NK-92 (cell line): ENCODE data around the gene TRABD2B.

Experiments
- DNase-seq: peaks from one replicate; lab custom pipeline; 2025; ENCODE audit not compliant: unreplicated experiment; lab: John Stamatoyannopoulos, UW

The TRABD2B gene

DNA sequence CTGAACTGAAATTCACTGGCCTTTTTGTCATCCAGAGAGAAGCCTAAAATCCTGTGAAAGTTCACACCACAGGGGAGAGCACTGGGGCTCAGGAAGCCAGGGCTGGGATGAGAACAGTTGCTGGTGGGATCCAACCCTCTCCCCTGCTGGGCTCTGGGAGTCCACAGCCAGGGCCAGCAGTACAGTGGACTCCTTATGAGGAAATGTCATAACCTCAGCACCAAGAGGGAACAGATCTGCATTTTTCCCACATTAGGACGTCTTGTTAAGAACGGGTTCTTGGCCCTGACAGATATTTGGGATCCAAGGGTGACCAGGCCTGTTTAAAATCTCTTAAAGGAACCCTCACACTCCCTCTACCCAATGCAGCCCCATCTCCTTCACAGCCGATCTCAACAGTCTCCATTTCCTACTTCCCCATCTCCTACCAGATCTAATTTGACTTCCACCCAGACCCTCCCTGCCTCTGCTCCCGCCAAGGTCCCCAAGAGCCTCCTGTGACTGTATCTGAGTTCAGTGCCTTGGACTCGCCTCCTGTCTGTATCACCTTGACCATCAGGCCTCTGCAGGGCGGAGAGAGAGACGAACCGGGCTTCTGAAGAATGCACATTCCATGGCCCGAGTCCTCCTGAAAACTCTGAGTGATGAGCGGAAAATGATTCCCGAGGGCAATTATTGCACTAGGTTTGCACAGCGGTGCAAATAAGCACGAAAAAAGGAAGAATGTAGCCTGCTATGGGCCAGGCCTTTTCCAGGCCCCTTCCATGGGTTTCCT is 159.9 kb downstream of the TRABD2B start:
- DNase-seq, result no peak

DNA sequence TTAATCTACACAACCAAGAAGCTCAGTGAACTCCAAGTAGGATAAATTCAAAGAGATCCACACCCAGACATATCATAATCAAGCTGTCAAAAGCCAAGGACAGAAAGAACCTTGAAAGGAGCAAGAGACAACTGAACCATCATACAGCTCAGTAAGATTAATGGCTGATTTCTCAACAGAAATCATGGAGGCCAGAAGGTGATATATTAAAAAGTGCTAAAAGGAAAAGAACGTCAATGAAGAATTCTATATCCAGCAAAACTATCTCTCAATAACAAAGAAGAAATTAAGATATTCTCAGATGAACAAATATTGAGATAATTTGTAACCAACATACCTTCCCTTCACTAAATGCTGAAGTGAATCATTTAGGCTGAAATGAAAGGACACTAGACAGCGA is 161.8 kb downstream of the TRABD2B start:
- no peak for DNase-seq

DNA sequence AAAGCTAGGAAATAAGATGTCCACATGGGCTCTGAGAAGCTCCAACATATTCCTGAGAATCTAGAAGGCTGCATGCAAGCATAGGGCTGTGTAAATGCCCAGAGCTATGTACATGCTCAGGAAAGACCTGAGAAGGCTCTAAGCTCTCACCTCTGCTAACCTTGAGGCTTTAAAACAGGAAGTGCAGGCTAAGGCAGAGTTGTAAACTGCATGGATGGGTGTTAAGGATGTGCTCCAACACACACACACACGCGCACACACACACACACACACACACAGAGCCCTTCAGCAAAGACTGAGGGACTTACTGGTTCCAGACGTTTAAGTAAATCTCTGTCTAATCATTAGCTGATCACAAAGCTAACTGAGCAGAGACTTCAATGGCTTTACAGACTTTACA is 162.9 kb downstream of the TRABD2B start:
- DNase-seq, result no peak

DNA sequence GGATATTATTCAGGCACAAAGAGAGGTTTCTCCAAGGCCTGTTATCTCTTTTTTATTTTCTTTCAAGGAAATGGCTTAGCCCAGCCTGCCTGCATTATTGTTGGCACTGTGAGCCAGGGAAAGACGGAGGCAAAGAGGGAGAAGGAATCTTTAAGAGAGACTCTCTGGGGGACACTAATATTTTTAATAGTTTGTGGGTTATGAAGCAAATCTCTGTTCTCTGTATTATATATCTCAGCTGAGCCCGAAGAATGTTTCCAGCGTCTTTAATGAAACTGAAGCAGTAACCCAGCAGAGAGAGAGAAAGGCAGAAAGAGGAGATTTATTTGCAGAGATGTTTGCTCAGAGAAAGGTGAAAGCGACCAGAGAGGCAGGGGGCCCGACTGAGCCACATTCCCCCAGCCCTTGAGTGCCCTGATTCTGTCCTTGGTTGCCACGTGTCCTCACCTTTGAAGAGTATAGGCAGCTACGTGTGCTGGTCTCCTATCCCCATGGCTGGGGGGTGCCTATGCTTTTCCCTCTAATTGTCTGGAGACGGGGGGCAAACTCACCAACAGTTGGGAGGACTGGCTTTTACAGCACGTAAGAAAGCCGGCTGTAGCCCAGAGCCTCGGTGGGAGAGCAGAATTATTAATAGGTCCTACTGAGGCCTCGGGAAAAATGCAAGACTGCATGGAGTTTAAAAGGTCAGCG is 166.4 kb downstream of the TRABD2B start:
- DNase-seq, result no peak

DNA sequence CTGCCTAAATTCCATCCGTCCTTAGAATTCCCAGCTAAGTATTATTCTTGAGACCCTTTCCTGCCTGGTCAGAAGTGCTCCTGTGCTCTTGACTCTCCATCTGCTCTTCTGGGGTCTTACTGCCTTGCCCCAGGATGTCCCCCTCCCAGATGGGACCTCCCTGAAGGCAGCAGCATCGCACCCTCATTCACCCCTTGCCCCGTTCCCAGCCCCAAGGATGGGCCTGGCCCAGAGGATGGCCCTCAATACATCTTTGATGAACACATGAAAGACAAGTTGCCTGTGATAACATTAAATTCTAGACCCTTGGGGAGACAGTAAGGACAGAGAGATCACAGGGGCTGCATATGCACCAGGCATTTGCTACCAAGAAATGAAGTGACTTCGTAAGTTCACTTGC is 167.2 kb downstream of the TRABD2B start:
- DNase-seq, result no peak

DNA sequence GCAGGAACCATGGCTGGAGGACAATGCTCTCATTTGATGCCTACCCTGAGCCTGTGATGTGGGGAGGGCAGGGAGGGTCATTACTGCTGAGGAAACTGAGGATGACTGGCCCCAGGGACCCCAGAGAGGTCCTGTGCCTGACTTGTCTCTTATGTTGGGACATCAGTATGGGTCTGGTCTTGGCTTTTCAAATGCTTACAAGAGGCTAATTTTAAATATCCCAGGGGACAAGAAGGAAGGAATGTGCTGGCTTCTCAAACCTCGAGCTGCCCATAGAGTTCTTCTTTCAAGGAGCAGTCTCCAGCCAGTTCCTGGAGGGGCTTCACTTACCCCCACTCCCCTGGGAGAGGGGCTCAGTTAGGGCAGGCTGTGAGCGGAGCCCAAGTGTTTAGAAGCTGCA is 168.2 kb downstream of the TRABD2B start:
- no peak for DNase-seq

DNA sequence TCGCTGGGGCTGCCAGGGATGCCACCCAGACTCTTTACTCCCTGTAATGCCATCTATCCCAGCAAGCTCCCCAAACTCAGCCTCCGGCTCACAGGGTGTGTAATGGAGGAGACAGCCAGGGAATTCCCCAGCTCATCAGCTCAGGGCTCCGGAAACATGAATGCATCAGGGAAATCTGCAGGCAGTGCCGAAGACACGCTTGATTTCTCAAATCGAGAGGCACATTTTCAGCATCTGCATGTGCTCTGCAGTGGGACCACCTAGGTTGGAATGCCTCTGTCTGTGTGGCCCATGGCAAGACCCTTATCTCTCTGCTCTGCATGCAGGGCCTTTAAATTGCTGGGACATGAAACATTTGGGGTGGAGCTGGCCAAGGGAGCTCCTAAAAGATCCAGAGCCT is 170.1 kb downstream of the TRABD2B start:
- DNase-seq, result no peak

DNA sequence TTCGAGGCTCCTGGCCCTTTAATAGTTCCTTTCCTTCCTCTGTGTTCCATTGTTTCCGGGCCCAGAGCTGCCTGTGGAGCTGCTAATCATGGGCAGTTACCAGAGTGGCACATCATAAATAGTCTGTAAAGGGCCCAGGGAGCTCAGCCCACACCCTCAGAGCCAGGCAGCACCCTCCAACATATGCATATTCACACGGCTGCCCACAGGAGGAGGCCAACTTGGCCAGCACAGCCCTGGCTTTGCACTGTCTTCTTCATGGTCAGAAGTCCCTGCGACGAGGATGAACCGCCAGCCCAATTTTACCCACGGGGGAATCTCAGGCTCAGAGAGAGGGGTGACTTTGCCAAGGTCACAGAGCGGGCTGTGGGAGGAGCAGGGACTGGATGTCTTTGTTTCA is 172.5 kb downstream of the TRABD2B start:
- no peak for DNase-seq

DNA sequence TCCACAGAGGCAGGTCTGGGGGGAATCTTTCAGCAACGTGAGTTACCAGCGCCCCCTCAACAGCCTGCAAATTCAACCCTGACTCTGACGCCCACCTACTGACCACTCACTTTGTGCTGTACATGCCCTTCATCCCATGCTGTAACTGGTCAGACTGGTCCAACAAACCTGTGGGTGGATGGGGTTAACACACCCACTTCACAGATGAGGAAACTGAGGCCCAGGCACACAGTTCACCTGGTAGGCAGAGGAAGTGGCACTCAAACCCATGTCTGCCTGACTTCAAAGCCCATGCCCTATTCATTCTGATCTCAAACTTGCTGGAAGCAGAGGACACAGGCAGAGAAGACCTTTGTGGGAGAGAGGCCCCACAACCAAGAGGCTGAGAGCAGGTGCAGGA is 172.9 kb downstream of the TRABD2B start:
- DNase-seq, result no peak

DNA sequence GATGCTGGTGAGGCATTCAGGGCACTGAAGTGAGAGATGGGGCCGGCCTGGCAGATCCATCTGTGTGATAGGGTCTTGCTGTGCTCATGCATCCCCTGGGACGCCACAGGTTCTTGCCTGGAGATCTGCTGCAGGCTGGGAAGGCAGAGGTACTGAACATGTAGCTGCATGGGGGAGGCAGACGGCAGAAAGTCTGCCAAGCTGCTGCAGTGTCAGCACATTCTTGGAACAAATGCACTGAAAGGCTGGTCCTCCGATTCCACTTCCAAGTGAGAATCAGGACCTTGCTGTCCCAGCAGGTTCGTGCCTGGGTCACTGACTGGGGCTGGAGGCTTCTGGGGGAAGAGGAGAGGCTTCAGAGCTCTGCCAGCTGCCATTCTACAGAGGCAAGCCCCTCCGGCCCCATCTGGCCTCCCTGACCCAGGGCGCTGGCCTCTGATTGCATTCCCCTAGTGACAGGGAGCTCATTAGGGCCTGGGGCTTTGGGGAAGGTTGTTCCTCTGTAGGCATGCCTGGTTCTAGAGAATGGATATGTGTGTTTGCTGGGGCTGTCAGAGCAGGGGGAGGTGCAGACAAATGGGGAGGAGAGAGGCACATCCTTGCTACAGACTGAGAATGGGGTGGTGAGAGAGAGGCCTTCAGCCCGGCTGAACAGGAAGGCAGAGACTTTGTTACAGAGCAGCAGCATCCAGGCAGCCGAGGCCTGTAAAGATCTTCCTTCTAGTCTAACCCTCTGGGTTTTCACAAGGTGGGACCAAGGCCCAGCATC is 174.0 kb downstream of the TRABD2B start:
- DNase-seq, result no peak

DNA sequence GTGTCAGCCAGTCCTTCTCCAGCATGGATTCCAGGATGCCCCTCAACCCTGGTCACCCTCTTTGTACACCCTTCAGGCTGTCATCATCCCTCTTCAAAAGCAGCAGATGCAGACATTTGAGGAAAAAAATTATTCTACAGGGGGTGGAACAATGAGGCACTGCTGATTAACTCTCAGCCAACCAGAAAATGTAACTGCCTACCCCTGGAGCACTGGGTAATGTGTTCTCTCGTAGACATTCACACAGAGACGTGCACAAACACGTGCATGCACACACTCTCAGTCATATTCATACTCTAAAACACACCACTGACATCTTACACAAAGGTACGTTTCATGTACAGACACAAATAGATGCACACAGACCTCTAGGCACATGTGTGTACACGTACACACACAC is 175.4 kb downstream of the TRABD2B start:
- no peak for DNase-seq

DNA sequence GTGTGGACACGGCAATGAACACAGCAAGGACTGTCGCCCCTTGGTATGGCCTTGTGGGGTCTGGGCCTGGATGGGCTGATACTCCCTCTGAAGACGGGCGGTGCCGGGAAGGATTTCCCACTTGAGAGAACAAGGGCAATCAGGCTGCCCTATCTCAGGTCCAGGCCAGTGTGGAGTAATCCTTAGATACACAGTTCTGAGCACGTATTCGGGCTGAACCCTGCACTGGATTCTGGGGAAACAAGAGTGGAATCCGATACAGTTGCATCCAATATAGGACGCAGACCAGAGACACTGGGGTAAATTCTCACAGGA is 177.7 kb downstream of the TRABD2B start:
- DNase-seq, result no peak

DNA sequence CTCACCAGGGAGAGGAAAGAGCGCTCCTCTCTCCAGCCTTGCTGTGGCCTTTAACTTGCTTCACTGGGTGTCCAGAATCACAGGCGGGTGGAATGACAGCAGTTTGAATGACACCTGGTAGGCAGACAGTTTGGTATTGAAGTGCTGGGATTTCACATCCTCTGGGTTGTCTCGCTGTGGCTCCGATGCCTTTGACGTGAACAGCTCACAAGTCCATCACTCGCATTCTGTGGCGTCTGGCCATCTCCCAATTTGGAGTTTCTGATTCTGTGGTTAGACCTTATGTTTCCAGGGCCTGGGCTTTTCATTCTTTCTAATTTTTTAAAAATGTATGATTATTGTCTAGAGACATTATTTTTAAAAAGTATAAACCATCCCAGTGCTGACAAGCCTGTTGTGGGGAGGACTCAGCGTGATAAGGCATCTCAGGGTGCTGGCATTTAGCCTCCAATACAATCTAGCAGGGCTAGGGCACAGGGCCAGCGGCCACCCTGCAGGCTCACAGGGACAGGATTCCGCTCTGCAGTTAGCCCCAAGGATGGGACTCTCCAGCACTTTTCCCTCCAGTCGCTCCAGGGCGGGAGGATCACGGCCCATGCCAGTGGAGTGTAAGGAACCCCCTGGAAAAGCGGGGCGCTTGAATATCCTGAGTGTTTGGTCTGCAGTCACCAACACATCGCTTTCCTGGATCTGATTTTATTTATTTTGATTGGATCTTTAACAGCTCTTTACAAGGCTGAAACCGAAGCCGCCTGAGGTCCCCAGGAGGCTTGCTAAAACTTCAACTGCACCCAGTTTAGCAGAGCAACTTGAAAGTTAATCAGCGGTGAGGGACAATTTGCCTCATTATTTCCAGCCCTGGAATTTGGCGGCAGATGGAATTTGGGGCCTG is 178.3 kb downstream of the TRABD2B start:
- no peak for DNase-seq

DNA sequence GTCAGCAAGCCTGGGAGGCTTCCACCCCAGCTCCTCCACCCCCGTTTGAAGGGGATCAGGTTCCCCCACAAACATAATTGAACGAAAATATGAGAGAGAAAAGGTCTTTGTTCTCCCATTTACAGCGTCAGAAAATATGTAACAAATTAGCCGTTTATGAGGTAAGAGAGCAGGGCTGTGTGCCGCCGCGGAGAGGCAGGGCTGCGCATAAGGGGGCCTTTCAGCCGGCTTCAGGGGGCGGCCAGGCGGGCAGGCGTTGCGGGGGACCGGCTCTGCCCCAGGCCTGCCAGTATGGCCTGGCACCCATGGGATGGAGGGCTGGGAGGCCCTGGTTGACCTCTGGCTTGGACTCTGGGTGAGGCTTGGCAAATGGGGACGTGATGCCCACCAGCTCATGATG is 179.3 kb downstream of the TRABD2B start:
- no peak for DNase-seq

DNA sequence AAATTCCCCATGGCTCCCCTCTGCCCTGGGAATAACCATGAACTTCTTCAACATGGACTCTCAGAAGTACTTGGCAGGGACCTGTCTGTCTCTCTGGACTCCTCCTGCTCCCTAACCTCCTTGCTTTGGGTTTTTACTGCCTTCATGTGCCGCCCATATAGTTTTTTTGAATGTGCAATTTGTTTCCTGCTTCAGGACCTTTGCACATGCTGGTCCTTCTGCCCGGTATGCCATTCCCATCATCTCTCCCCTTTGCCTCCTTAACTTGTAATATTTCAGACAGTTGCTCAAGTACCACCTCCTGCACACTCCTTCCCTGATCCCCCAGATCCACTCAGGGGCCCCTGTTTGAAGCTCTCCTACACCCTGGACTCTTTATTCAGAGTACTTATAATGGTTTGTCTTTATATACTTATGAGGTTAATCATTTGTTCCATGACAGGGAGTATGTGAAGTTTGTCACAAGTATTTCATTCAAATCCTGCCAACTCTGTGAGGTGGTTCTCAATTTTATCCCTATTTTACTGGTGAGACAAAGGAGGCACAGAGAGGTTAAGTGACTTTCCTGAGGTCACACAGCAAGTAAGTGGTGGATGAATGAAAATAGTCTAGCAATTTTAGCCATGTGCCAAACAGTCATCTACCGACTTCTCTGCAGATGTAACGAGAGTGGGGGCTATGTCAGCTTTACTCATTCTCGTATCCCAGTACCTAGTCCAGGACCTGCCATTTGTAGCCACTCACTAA is 180.7 kb downstream of the TRABD2B start:
- no peak for DNase-seq

DNA sequence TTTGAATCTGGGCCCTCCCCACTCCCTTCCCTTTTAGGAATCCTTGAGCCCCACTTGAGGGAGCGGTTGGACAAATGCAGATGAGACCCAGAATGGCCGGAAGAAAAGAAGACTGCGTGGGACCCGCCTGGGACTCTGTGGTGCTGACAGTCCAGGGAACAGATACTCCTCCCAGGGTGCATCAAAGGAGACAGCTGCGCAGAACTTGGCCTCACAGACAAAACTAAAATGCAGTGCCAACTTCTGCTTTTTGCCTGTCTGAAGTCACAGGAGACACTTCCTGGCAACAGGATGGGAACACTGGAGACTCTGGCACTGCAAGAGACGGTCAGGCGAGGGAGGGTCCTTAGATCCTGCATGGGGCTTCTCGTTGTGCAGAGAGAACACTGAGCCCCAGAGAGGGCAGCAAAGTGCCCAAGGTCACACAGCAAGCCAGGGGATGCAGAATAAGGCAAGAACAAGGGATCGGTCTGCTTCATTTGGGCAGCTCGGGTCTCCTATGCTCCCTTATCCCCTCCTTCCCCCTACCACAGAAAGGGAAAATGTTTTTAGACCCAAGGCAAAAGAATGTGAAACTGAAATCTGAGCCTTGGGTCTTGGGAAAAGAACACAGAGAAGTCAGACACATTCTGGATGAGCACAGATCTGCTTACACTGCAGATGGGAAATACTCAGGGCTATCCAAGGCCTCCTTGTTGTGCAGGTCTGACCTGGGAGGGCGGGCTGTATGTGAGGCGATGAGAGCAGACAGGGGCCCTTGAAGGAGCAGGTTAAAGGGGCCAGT is 182.4 kb downstream of the TRABD2B start:
- DNase-seq, result no peak

DNA sequence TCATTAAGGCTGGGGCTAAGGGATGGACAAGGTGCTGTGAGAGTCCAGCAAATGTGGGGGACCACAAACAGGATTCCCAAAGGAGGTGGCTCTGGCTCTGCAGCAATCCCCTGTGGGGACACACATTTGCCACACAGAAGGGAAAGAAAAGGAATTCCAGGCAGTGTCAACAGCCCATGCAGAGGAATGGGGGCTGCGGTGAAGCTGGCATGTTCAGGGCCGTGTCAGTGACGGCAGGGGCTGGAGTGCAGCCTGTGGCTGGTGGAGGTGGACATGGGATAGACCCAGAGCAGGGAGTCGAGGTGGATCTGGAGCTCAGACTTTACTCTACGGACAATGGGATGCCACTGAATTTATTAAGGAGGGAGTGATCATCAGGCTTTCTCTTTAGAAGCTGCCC is 183.2 kb downstream of the TRABD2B start:
- DNase-seq, result no peak

DNA sequence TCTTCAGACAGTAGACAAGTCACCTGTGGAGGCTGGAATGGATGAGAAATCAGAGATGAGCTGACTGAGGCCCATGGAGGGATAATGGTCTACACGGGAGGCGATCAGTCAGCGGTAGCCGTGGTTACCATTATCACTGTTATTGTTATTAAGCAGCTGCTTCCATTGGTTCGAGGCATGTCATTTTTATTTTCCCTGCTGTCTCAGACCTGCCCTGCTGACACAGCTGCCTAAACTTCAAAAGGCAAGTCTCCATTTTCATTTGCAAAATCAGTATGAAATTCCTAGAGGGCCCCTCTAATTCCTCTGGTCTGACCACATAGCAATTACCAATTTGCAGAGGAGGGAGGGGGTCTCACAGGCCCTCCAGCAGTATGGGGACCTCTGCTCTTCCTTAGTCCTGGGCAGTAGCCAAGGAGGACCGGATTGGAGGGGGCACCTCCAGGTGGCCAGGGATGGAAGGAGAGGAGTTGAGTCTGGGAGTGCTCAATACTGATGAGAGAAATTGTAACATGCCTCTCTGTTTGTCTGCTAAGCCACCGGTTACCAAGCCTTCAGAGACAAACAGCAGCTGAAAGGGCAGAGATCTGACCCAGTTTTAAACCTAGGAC is 184.2 kb downstream of the TRABD2B start:
- DNase-seq, result no peak

DNA sequence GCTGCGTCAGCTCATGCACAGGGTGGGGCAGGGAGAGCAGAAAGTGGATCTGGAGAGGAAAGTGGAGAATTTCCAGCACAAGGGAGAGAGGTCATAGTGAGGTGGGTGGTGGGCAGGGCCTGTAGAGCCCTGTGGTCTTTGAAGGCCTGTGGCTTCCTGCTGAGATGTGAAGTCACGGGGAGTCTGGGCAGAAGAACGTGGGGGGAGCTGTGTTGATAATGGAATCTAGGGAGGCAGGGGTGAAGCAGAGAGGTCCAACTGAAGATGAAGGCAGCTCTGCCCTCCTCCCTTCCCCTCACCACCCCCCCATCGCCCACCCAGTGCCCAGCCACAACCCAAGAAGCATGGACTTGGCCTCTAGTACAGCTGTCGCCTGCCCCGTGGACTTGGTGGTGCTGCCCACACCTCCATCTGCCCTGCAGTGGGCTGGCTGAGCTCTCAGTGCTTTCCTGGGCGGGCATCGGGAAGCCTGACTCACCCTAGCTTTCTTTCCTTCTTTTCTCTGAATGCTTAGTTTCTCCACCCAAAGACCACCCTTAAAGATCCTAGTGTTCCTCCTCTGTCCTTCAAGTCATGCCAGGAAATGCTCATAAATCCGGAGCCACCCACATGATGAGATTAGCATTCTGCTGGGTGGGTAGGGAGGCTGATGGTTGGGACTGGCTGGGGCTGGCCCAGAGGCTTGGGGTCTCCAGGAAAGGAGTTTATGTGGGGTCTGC is 186.1 kb downstream of the TRABD2B start:
- DNase-seq, result no peak
